Measurements from ENCODE around the gene ST3GAL6.

ST3GAL6 gene

DNA sequence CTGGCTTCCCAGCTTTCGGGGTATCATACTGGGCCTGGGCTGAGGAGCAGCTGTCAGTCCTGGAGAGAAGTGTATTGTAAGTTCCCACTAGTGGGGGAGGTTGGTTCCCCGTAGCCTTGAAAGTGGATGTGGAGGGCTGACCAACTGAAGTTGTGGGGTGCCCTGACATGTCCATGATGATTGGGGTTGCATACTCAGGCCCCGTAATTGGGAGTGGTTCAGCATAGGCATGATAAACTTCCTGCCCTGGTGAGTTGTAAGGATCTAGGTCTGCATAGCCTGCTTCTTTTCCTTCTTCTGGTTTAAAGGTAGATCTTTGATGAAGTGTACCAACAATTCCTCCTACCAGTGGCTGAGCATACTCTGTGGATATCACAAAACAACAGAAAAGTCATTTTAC is 36.3 kb downstream of the ST3GAL6 start:
- no peak for DNase-seq (ENCODE audit: low spot score)
- TF ChIP-seq CTCF (IDR thresholded peaks at IDR 0.05; ENCODE audit: extremely low read depth, missing control alignments), result no peak

GRCh38 chr3:98800401-98800800 is 37.3 kb downstream of the ST3GAL6 start:
- no peak for DNase-seq (ENCODE audit: low spot score)
- no peak for TF ChIP-seq CTCF (IDR thresholded peaks at IDR 0.05; ENCODE audit: extremely low read depth, missing control alignments)

GRCh38 chr3:98801043-98801747 is 38.1 kb downstream of the ST3GAL6 start:
- no peak for DNase-seq (ENCODE audit: low spot score)
- TF ChIP-seq CTCF (IDR thresholded peaks at IDR 0.05; ENCODE audit: extremely low read depth, missing control alignments), result no peak

DNA sequence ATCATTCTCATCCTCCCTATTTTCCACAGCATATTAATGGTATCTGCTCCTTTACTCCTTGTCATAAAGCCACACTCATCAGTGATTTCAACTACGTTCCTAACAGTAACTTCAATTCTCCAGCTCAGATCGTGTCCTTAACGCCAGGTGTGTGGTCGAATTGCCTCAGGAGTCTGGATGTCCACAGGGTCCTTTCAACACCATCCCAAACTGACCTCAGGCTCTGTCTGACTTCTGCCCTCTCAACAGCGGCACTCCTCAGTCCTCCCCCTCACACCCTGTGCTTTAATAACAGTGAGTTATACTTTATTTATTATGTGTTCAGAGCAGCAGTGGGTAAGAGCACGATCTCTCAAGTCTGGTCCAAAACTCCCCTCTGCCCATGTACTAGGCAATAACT is 42.4 kb downstream of the ST3GAL6 start:
- TF ChIP-seq CTCF (IDR thresholded peaks at IDR 0.05; ENCODE audit: extremely low read depth, missing control alignments), result no peak
- DNase-seq (ENCODE audit: low spot score), result no peak

GRCh38 chr3:98806521-98806920 is 43.4 kb downstream of the ST3GAL6 start:
- no peak for DNase-seq (ENCODE audit: low spot score)
- TF ChIP-seq CTCF (IDR thresholded peaks at IDR 0.05; ENCODE audit: extremely low read depth, missing control alignments), result no peak

DNA sequence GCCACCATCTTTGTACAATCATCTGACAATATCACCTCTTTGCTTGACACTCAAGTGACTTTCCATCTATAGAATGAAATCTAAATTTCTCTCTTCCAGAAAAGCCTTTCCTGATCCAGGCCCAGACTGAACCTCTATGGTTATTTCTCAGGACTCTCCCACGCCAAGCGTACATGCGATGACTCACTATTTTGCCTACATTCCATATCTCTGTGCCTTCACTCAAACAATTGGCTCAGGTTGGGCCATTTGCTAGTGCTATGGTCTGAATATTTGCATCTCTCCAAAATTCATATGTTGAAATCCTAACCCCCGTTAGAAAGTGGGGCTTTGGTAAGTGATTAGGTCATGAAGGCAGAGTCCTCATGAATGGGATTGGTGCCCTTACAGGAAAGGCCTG is 43.9 kb downstream of the ST3GAL6 start:
- no peak for TF ChIP-seq CTCF (IDR thresholded peaks at IDR 0.05; ENCODE audit: extremely low read depth, missing control alignments)
- no peak for DNase-seq (ENCODE audit: low spot score)

GRCh38 chr3:98807561-98807960 is 44.4 kb downstream of the ST3GAL6 start:
- TF ChIP-seq CTCF (IDR thresholded peaks at IDR 0.05; ENCODE audit: extremely low read depth, missing control alignments), result no peak
- no peak for DNase-seq (ENCODE audit: low spot score)

Measured in GM20000 (cell line).